ENCODE results near the gene PCMT1. TPM values are rescaled to one million over a fixed set of nuclear protein-coding genes. Genes with fewer than 3 reads are reported as not detected.
"Not testable (repeated sequence)": the region's sequence is repeated elsewhere in the genome, so short reads cannot be mapped to it uniquely, and the experiment has no call there.

Gene PCMT1
- total and polyA plus RNA-seq, 9 of the 15 experiments (the other 6 are each of a cell fraction or from before 2014, with no cell fraction given), result 217 to 541 (median 327) TPM

DNA sequence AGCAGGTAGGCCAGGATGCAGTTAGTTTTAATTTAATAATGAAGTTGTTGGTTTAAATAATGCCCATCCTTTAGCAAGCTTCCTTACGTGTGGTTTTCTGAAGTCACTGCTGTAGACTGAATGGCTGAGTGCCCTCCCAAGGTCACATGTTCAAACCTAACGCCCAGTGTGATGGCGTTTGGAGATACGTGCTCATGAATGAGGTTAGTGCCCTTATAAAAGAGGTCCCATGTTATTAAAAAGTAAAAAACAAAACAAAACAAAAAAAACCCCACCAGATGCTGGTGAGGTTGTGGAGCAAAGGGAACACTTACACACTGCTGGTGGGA lies 98.4 kb downstream of the PCMT1 start:
- FAIRE-seq, result no peak
- BruUV-seq (replicated peaks), result no TSS peak

DNA sequence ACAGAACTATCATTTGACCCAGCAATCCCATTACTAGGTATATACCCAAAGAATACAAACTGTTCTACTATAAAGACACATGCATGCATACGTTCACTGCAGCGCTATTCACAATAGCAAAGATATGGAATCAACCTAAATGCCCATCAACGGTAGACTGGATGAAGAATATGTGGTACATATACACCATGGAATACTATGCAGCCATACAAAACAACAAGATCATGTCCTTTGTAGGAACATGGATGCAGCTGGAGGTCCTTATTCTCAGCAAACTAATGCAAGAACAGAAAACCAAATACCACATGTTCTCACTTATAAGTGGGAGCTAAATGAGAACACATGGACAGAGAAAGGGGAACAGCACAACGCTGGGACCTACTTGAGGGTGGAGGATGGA lies 98.8 kb downstream of the PCMT1 start:
- in situ Hi-C loops (cut with MboI); ATAC-seq; H3K4me1 ChIP-seq (replicated peaks in 1 of 2; ENCODE audit: control insufficient read depth in 2 of 2, insufficient read depth in 2 of 2, low read length in 2 of 2); DNase-seq (ENCODE audit: extremely low read depth in 1 of 4, low spot score in 3 of 4); H3K36me3 ChIP-seq (ENCODE audit: control insufficient read depth, insufficient read depth, low read length); FAIRE-seq; H3K4me2 ChIP-seq (ENCODE audit: insufficient read depth, low read length); BruUV-seq (replicated peaks); H3K27ac ChIP-seq (ENCODE audit: extremely low read depth, low read depth, low read length); intact Hi-C loops (cut with micrococcal nuclease); H2AFZ ChIP-seq (ENCODE audit: low read depth, low read length); H3K9ac ChIP-seq (ENCODE audit: insufficient read depth in 1 of 2, low read depth in 2 of 2, low read length in 2 of 2); H3K79me2 ChIP-seq (ENCODE audit: control insufficient read depth, insufficient read depth, low read length); CTCF ChIA-PET (ENCODE audit: low intra/inter-chr PET ratio); H3K4me3 ChIP-seq; H3K9me1 ChIP-seq (ENCODE audit: control insufficient read depth, insufficient read depth, low read length); H3K9me3 ChIP-seq (replicated peaks; ENCODE audit: control insufficient read depth, insufficient read depth, low read depth, low read length): not testable (repeated sequence)
- POLR2A ChIA-PET, result interaction anchor here (2.3 kb wide), 1 partner anchor 8 kb away, joined by 8 read pairs; no protein-coding TSS in a partner anchor
- H3K27me3 ChIP-seq (ENCODE audit: control insufficient read depth in 2 of 2, insufficient read depth in 2 of 2, low read length in 2 of 2), result peaks cover 15 to 30% of the 10 kb centered on the region in 2 experiments; a peak in 4 of 5 replicates
- H4K20me1 ChIP-seq (replicated peaks; ENCODE audit: control insufficient read depth, insufficient read depth, low read length), result peaks cover 15% of the 10 kb centered on the region
- 54% methylated on average over 4 of the region's 4 CpGs for WGBS (ENCODE audit: insufficient coverage, low coverage, missing lambda C conversion rate)

More for the DNA sequence above, 98.4 kb downstream of the PCMT1 start:
- in situ Hi-C loops (cut with MboI) (no loop called here), intact Hi-C loops (cut with micrococcal nuclease) (no loop called here)
- no peaks in the 10 kb centered on the region for H3K36me3 ChIP-seq (ENCODE audit: control insufficient read depth, insufficient read depth, low read length)
- WGBS (ENCODE audit: insufficient coverage, low coverage, missing lambda C conversion rate), result 31% methylated on average over 4 of the region's 4 CpGs
- DNase-seq (ENCODE audit: extremely low read depth in 1 of 4, low spot score in 3 of 4) (no peak), ATAC-seq (no peak)
- POLR2A ChIA-PET, result interaction anchor here (0.6 to 2.3 kb wide), 2 partner anchors 8 to 57 kb away, joined by 3 to 8 read pairs; no protein-coding TSS in a partner anchor
- no peaks in the 10 kb centered on the region for H3K9me1 ChIP-seq (ENCODE audit: control insufficient read depth, insufficient read depth, low read length)
- no peak overlapping the region for H3K4me3 ChIP-seq
- H3K79me2 ChIP-seq (ENCODE audit: control insufficient read depth, insufficient read depth, low read length), result no peaks in the 10 kb centered on the region
- CTCF ChIA-PET (ENCODE audit: low intra/inter-chr PET ratio), result no interaction called here
- no peak overlapping the region for H2AFZ ChIP-seq (ENCODE audit: low read depth, low read length)
- H4K20me1 ChIP-seq (replicated peaks; ENCODE audit: control insufficient read depth, insufficient read depth, low read length), result peaks cover 15% of the 10 kb centered on the region
- H3K27ac ChIP-seq (ENCODE audit: extremely low read depth, low read depth, low read length), result no peak overlapping the region
- H3K9me3 ChIP-seq (replicated peaks; ENCODE audit: control insufficient read depth, insufficient read depth, low read depth, low read length), result no peaks in the 10 kb centered on the region
- H3K9ac ChIP-seq (ENCODE audit: insufficient read depth in 1 of 2, low read depth in 2 of 2, low read length in 2 of 2), result no peak overlapping the region
- no peak overlapping the region for H3K4me2 ChIP-seq (ENCODE audit: insufficient read depth, low read length)
- TF ChIP-seq THRAP3 (IDR thresholded peaks at IDR 0.05; ENCODE audit: borderline replicate concordance), result 0 out of 2 replicates have a peak, but pooled peaks have one; percentile 7
- no peak for TF ChIP-seq ZNF586 (CRISPR knock-in tag; conservative IDR thresholded peaks at IDR 0.05)
- TF ChIP-seq, protein P1, sequence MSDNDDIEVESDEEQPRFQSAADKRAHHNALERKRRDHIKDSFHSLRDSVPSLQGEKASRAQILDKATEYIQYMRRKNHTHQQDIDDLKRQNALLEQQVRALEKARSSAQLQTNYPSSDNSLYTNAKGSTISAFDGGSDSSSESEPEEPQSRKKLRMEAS (CRISPR knock-in tag; IDR thresholded peaks at IDR 0.05), result no peak
- TF ChIP-seq ZNF347 (CRISPR knock-in tag; IDR thresholded peaks at IDR 0.05; ENCODE audit: low read depth), result no peak
- no peak for TF ChIP-seq NR2F6 (CRISPR knock-in tag; IDR thresholded peaks at IDR 0.05)
- TF ChIP-seq TRIM28 (IDR thresholded peaks at IDR 0.05), result no peak
- no peak for TF ChIP-seq ZNF134 (CRISPR knock-in tag; conservative IDR thresholded peaks at IDR 0.05)
- TF ChIP-seq TAL1 (IDR thresholded peaks at IDR 0.05), result no peak
- no peak for TF ChIP-seq ZNF444 (CRISPR knock-in tag; IDR thresholded peaks at IDR 0.05)
- TF ChIP-seq ZKSCAN1 (IDR thresholded peaks at IDR 0.05; ENCODE audit: low read depth, low read length), result no peak
- TF ChIP-seq ZBTB17 (CRISPR knock-in tag; IDR thresholded peaks at IDR 0.05), result no peak
- peak; percentile 57; the same call in 1 of the 2 replicates for TF ChIP-seq FOSL1 (tag; conservative IDR thresholded peaks at IDR 0.05)
- TF ChIP-seq ARID1B (IDR thresholded peaks at IDR 0.05), result peak; percentile 1; the same call in 1 of the 2 replicates
- no peak for TF ChIP-seq NR3C1 (CRISPR knock-in tag; IDR thresholded peaks at IDR 0.05)
- no peak for TF ChIP-seq MEF2A (IDR thresholded peaks at IDR 0.05; ENCODE audit: control insufficient read depth, low read depth, low read length)
- TF ChIP-seq NR2C2 (CRISPR knock-in tag; IDR thresholded peaks at IDR 0.05), result no peak
- no peak for TF ChIP-seq NR2C2 (tag; IDR thresholded peaks at IDR 0.05)
- TF ChIP-seq CEBPB (tag; IDR thresholded peaks at IDR 0.05), result peak; percentile 1; the same call in 1 of the 2 replicates
- TF ChIP-seq DNMT1 (IDR thresholded peaks at IDR 0.05), result no peak
- TF ChIP-seq RBM39 (optimal IDR thresholded peaks at IDR 0.05; ENCODE audit: low read depth, low read length), result no peak
- TF ChIP-seq, protein P2, sequence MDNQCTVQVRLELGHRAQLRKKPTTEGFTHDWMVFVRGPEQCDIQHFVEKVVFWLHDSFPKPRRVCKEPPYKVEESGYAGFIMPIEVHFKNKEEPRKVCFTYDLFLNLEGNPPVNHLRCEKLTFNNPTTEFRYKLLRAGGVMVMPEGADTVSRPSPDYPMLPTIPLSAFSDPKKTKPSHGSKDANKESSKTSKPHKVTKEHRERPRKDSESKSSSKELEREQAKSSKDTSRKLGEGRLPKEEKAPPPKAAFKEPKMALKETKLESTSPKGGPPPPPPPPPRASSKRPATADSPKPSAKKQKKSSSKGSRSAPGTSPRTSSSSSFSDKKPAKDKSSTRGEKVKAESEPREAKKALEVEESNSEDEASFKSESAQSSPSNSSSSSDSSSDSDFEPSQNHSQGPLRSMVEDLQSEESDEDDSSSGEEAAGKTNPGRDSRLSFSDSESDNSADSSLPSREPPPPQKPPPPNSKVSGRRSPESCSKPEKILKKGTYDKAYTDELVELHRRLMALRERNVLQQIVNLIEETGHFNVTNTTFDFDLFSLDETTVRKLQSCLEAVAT (IDR thresholded peaks at IDR 0.05), result peak in 1 of 2 experiments; percentile 4; a peak in 1 of 4 replicates
- H3K4me1 ChIP-seq (replicated peaks in 1 of 2; ENCODE audit: control insufficient read depth in 2 of 2, insufficient read depth in 2 of 2, low read length in 2 of 2), result peaks cover 4% of the 10 kb centered on the region in 2 experiments; a peak in 4 of 5 replicates
- peaks cover 19 to 35% of the 10 kb centered on the region in 2 experiments; a peak in 4 of 5 replicates for H3K27me3 ChIP-seq (ENCODE audit: control insufficient read depth in 2 of 2, insufficient read depth in 2 of 2, low read length in 2 of 2)
